Measurements from ENCODE around the gene BMPER.

BMPER gene

GRCh38 chr7:33965183-33965744 lies 59.9 kb downstream of the BMPER start:
- Histone ChIP-seq H3K9ac (ENCODE audit: low read length) (no peak overlapping the region), H3K36me3 (ENCODE audit: control insufficient read depth, insufficient read depth, low read length) (no peaks in the 10 kb centered on the region), H3K27me3 (ENCODE audit: control insufficient read depth, insufficient read depth, low read length) (no peaks in the 10 kb centered on the region), H3K27ac (ENCODE audit: low read depth, low read length) (no peak overlapping the region), H3K4me1 (ENCODE audit: control insufficient read depth, insufficient read depth, low read length) (no peaks in the 10 kb centered on the region), H3K4me3 (ENCODE audit: low read length) (no peak overlapping the region)

GRCh38 chr7:33968591-33968990 lies 63.3 kb downstream of the BMPER start:
- Histone ChIP-seq H3K9ac (ENCODE audit: low read length) (no peak overlapping the region), H3K4me1 (ENCODE audit: control insufficient read depth, insufficient read depth, low read length) (no peaks in the 10 kb centered on the region), H3K4me3 (ENCODE audit: low read length) (no peak overlapping the region), H3K36me3 (ENCODE audit: control insufficient read depth, insufficient read depth, low read length) (no peaks in the 10 kb centered on the region), H3K27ac (ENCODE audit: low read depth, low read length) (no peak overlapping the region), H3K27me3 (ENCODE audit: control insufficient read depth, insufficient read depth, low read length) (no peaks in the 10 kb centered on the region)

GRCh38 chr7:33970536-33970935 lies 65.2 kb downstream of the BMPER start:
- Histone ChIP-seq H3K36me3 (ENCODE audit: control insufficient read depth, insufficient read depth, low read length) (no peaks in the 10 kb centered on the region), H3K9ac (ENCODE audit: low read length) (no peak overlapping the region), H3K4me1 (ENCODE audit: control insufficient read depth, insufficient read depth, low read length) (no peaks in the 10 kb centered on the region), H3K4me3 (ENCODE audit: low read length) (no peak overlapping the region), H3K27ac (ENCODE audit: low read depth, low read length) (no peak overlapping the region), H3K27me3 (ENCODE audit: control insufficient read depth, insufficient read depth, low read length) (no peaks in the 10 kb centered on the region)

DNA sequence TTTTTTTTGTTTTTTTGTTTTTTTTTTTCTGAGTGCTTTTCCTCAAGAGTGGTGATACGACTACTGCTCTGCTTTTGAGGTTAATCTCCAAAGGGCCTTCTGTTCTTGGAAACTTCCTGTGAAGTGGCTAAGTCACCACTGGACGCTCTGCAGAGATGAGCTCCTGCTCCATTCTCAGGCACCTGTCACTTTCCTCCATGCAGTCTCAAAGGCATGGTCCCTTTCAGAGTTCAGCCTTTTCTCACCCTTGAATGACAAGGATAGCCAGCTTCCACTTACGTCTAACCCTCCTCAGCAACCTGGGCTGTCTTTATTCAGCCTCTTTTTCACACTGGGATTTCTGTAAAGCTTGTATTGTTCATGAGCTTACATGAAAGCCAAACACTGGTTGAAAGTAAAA lies 65.8 kb downstream of the BMPER start:
- no peak overlapping the region for H3K27ac ChIP-seq (ENCODE audit: low read depth, low read length)
- no peak overlapping the region for H3K4me3 ChIP-seq (ENCODE audit: low read length)
- no peak overlapping the region for H3K9ac ChIP-seq (ENCODE audit: low read length)
- no peaks in the 10 kb centered on the region for H3K4me1 ChIP-seq (ENCODE audit: control insufficient read depth, insufficient read depth, low read length)
- no peaks in the 10 kb centered on the region for H3K36me3 ChIP-seq (ENCODE audit: control insufficient read depth, insufficient read depth, low read length)
- H3K27me3 ChIP-seq (ENCODE audit: control insufficient read depth, insufficient read depth, low read length) = no peaks in the 10 kb centered on the region

- Histone ChIP-seq H3K27ac (ENCODE audit: low read depth, low read length) (no peak overlapping the region), H3K9ac (ENCODE audit: low read length) (no peak overlapping the region), H3K4me1 (ENCODE audit: control insufficient read depth, insufficient read depth, low read length) (no peaks in the 10 kb centered on the region), H3K36me3 (ENCODE audit: control insufficient read depth, insufficient read depth, low read length) (no peaks in the 10 kb centered on the region), H3K4me3 (ENCODE audit: low read length) (no peak overlapping the region), H3K27me3 (ENCODE audit: control insufficient read depth, insufficient read depth, low read length) (no peaks in the 10 kb centered on the region)
Measured at GRCh38 chr7:33973231-33974015, 68.1 kb downstream of the BMPER start.

DNA sequence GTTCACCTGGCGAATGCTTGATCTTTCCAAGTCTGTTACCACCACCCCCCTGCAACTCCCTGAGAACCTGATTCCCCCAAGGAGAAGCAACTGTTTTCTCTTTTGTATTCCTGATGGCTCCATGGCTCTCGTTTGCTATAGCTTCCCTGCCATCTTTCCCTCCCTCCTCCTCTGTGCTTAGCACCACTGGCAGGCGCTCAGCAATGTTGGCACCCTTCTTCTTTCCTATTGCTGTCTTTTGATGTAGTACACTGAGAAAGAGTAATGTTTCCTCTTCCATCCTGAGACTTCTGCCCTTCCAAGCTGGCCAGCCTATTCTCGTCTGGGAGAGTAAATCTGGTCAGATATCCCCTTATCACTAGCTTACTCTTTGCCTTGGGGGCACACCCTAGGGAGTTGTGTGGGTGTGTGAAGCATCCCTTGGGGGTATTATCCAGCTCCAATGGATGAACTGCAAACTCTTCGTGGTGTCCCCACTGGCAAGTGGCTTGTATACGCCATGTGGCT lies 74.0 kb downstream of the BMPER start:
- no peaks in the 10 kb centered on the region for H3K36me3 ChIP-seq (ENCODE audit: control insufficient read depth, insufficient read depth, low read length)
- no peaks in the 10 kb centered on the region for H3K27me3 ChIP-seq (ENCODE audit: control insufficient read depth, insufficient read depth, low read length)
- H3K27ac ChIP-seq (ENCODE audit: low read depth, low read length) = no peak overlapping the region
- H3K9ac ChIP-seq (ENCODE audit: low read length) = no peak overlapping the region
- H3K4me1 ChIP-seq (ENCODE audit: control insufficient read depth, insufficient read depth, low read length) = no peaks in the 10 kb centered on the region
- H3K4me3 ChIP-seq (ENCODE audit: low read length) = no peak overlapping the region

GRCh38 chr7:33979807-33980355 lies 74.5 kb downstream of the BMPER start:
- Histone ChIP-seq H3K4me3 (ENCODE audit: low read length) (no peak overlapping the region), H3K27me3 (ENCODE audit: control insufficient read depth, insufficient read depth, low read length) (no peaks in the 10 kb centered on the region), H3K36me3 (ENCODE audit: control insufficient read depth, insufficient read depth, low read length) (no peaks in the 10 kb centered on the region), H3K27ac (ENCODE audit: low read depth, low read length) (no peak overlapping the region), H3K4me1 (ENCODE audit: control insufficient read depth, insufficient read depth, low read length) (no peaks in the 10 kb centered on the region), H3K9ac (ENCODE audit: low read length) (no peak overlapping the region)

GRCh38 chr7:33981226-33981625 lies 75.9 kb downstream of the BMPER start:
- Histone ChIP-seq H3K27ac (ENCODE audit: low read depth, low read length) (no peak overlapping the region), H3K9ac (ENCODE audit: low read length) (no peak overlapping the region), H3K27me3 (ENCODE audit: control insufficient read depth, insufficient read depth, low read length) (no peaks in the 10 kb centered on the region), H3K4me1 (ENCODE audit: control insufficient read depth, insufficient read depth, low read length) (no peaks in the 10 kb centered on the region), H3K4me3 (ENCODE audit: low read length) (no peak overlapping the region), H3K36me3 (ENCODE audit: control insufficient read depth, insufficient read depth, low read length) (no peaks in the 10 kb centered on the region)

- no peaks in the 10 kb centered on the region for H3K36me3 ChIP-seq (ENCODE audit: control insufficient read depth, insufficient read depth, low read length)
- no peak overlapping the region for H3K27ac ChIP-seq (ENCODE audit: low read depth, low read length)
- no peak overlapping the region for H3K9ac ChIP-seq (ENCODE audit: low read length)
- H3K4me1 ChIP-seq (ENCODE audit: control insufficient read depth, insufficient read depth, low read length) = no peaks in the 10 kb centered on the region
- H3K27me3 ChIP-seq (ENCODE audit: control insufficient read depth, insufficient read depth, low read length) = no peaks in the 10 kb centered on the region
- H3K4me3 ChIP-seq (ENCODE audit: low read length) = no peak overlapping the region
Measured at GRCh38 chr7:33981671-33982424, 76.5 kb downstream of the BMPER start.

DNA sequence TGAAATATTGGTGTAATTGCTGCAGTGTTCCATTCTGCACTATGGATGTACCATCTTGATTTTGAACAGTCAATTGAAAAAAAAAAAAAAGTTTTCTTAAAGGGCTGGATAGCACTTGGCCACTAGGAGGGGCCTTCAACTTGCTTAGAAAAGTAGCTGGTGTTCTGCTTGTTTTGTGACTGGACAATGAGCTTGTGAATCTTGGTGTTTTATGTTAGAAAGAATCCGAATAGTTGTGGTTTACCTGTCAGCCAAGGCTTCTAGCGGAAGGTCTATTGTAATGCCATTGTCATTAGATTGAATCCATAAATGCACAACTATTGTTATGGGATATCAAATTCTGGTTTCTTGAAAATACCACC lies 77.1 kb downstream of the BMPER start:
- Histone ChIP-seq H3K4me1 (ENCODE audit: control insufficient read depth, insufficient read depth, low read length) (no peaks in the 10 kb centered on the region), H3K36me3 (ENCODE audit: control insufficient read depth, insufficient read depth, low read length) (no peaks in the 10 kb centered on the region), H3K9ac (ENCODE audit: low read length) (no peak overlapping the region), H3K27ac (ENCODE audit: low read depth, low read length) (no peak overlapping the region), H3K4me3 (ENCODE audit: low read length) (no peak overlapping the region), H3K27me3 (ENCODE audit: control insufficient read depth, insufficient read depth, low read length) (no peaks in the 10 kb centered on the region)

DNA sequence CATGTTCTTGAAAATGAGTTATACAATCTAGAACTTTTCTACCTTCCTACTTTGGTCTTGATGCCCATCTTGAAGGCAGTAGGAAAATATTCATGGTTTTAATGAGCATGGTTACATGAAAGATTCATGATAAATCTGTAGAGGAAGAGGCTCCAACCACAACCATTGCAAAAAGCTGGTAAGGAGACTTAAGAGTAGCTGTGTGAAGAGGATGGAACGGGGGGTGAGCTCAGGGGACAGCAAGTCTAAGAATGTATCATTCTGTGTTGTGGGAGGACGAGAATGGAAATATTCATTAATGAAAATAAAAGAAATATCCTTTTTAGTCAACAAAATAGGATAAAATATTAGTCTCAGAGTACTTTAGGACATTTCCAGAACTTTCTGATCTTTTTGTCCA lies 81.1 kb downstream of the BMPER start:
- Histone ChIP-seq H3K9ac (ENCODE audit: low read length) (no peak overlapping the region), H3K27me3 (ENCODE audit: control insufficient read depth, insufficient read depth, low read length) (no peaks in the 10 kb centered on the region), H3K27ac (ENCODE audit: low read depth, low read length) (no peak overlapping the region), H3K4me1 (ENCODE audit: control insufficient read depth, insufficient read depth, low read length) (no peaks in the 10 kb centered on the region), H3K36me3 (ENCODE audit: control insufficient read depth, insufficient read depth, low read length) (no peaks in the 10 kb centered on the region), H3K4me3 (ENCODE audit: low read length) (no peak overlapping the region)
